Spleen (tissue), 7 donors: Measurements from ENCODE around the gene EIF2D.

Experiments used
- CTCF ChIP-seq, 11 experiments: fragments of 200-600 bp in 7 of 11; fragments of 450-650 bp in 4 of 11; sonication (generic) in 4 of 11; IDR thresholded peaks in 8 of 11; conservative IDR thresholded peaks in 3 of 11; 1 replicate in 7 of 11; 2 replicates in 4 of 11; pipeline versions ENCODE4 v1.4.0 to v1.8.0; 2016 to 2021; ENCODE audit warnings: antibody characterized with exemption in 11 of 11, inconsistent platforms in 4 of 11, mild to moderate bottlenecking in 1 of 11
- POLR2A ChIP-seq, 3 donors: fragments of 450-650 bp; IDR thresholded peaks; one replicate each; pipeline ENCODE4 v1.5.1; 2017; ENCODE audit warnings: antibody characterized with exemption in 3 of 3, mild to moderate bottlenecking in 1 of 3
- POLR2AphosphoS5 ChIP-seq, 3 donors: sonication (generic); formaldehyde crosslinking; IDR thresholded peaks; one replicate each; pipeline ENCODE4 v1.5.1; 2017; ENCODE audit warnings: antibody characterized with exemption in 3 of 3
- donor health status: DM: no; HTN: no; CAD: no; lungs with moderate emphysema.
- donor health status: DM: no; HTN: no; CAD: no.
- donor health status: DM: no; HTN: no; CAD: no.

- TF ChIP-seq CTCF (IDR thresholded peaks at IDR 0.05 in 8 of 11, conservative IDR thresholded peaks at IDR 0.05 in 3 of 11), result peak; percentile 27 to 75 (median 64)
- no peak for TF ChIP-seq POLR2A (IDR thresholded peaks at IDR 0.05)
- TF ChIP-seq POLR2AphosphoS5 (IDR thresholded peaks at IDR 0.05), result no peak
Observed at GRCh38 chr1:206608108-206608698, 4.1 kb downstream of the EIF2D start.
